HG03432 (cell line): Measurements from ENCODE around the gene IL15RA.

Experiments
- ATAC-seq: cut with Tn5 transposase; IDR thresholded peaks from one replicate; pipeline ENCODE4 v1.9.1; 2021; ENCODE audit warnings: mild to moderate bottlenecking, moderate library complexity; ENCODE audit not compliant: unreplicated experiment

The IL15RA gene

GRCh38 chr10:5977471-5978229 is at the start of gene IL15RA:
Gene IL15RA, minus strand, starts transcription at chr10:5977543. Its CDS starts 51 bp downstream, at chr10:5977492.
- ATAC-seq, result peak; percentile 64

- no peak for ATAC-seq
These were observed 48.4 kb upstream of the IL15RA start for GRCh38 chr10:6025683-6026255.

GRCh38 chr10:6024334-6024682 is 47.0 kb upstream of the IL15RA start:
- no peak for ATAC-seq

GRCh38 chr10:6023661-6024333 is 46.5 kb upstream of the IL15RA start:
- no peak for ATAC-seq

- ATAC-seq, result no peak
These were observed 45.3 kb upstream of the IL15RA start for GRCh38 chr10:6022660-6023059.

- ATAC-seq, result no peak
These were observed 43.5 kb upstream of the IL15RA start for GRCh38 chr10:6020826-6021225.

GRCh38 chr10:6019796-6020195 is 42.5 kb upstream of the IL15RA start:
- no peak for ATAC-seq

- no peak for ATAC-seq
These were observed 41.9 kb upstream of the IL15RA start for GRCh38 chr10:6019010-6019782.

GRCh38 chr10:6018422-6018821 is 41.1 kb upstream of the IL15RA start:
- no peak for ATAC-seq

- ATAC-seq, result no peak
These were observed 40.5 kb upstream of the IL15RA start for GRCh38 chr10:6017781-6018354.

- ATAC-seq, result peak; percentile 63
These were observed 37.0 kb upstream of the IL15RA start for GRCh38 chr10:6014241-6014761.

GRCh38 chr10:6013413-6014192 is 36.3 kb upstream of the IL15RA start:
- no peak for ATAC-seq

GRCh38 chr10:6012121-6012905 is 35.0 kb upstream of the IL15RA start:
- no peak for ATAC-seq

GRCh38 chr10:6011558-6011957 is 34.2 kb upstream of the IL15RA start:
- no peak for ATAC-seq

GRCh38 chr10:6010569-6010968 is 33.2 kb upstream of the IL15RA start:
- ATAC-seq, result no peak

- no peak for ATAC-seq
These were observed 32.6 kb upstream of the IL15RA start for GRCh38 chr10:6009961-6010360.

GRCh38 chr10:6009150-6009549 is 31.8 kb upstream of the IL15RA start:
- no peak for ATAC-seq

GRCh38 chr10:6008497-6009142 is 31.3 kb upstream of the IL15RA start:
- no peak for ATAC-seq

- ATAC-seq, result no peak
These were observed 29.6 kb upstream of the IL15RA start for GRCh38 chr10:6006991-6007390.
